GM21717 (cell line): Measurements from ENCODE around the gene KIFC1.
"Not testable (repeated sequence)": the region's sequence is repeated elsewhere in the genome, so short reads cannot be mapped to it uniquely, and the experiment has no call there.

Source experiments
- ATAC-seq: cut with Tn5 transposase; IDR thresholded peaks from one replicate; pipeline ENCODE4 v1.9.1; 2021; ENCODE audit warnings: mild to moderate bottlenecking, moderate library complexity; ENCODE audit not compliant: unreplicated experiment

KIFC1 gene

DNA sequence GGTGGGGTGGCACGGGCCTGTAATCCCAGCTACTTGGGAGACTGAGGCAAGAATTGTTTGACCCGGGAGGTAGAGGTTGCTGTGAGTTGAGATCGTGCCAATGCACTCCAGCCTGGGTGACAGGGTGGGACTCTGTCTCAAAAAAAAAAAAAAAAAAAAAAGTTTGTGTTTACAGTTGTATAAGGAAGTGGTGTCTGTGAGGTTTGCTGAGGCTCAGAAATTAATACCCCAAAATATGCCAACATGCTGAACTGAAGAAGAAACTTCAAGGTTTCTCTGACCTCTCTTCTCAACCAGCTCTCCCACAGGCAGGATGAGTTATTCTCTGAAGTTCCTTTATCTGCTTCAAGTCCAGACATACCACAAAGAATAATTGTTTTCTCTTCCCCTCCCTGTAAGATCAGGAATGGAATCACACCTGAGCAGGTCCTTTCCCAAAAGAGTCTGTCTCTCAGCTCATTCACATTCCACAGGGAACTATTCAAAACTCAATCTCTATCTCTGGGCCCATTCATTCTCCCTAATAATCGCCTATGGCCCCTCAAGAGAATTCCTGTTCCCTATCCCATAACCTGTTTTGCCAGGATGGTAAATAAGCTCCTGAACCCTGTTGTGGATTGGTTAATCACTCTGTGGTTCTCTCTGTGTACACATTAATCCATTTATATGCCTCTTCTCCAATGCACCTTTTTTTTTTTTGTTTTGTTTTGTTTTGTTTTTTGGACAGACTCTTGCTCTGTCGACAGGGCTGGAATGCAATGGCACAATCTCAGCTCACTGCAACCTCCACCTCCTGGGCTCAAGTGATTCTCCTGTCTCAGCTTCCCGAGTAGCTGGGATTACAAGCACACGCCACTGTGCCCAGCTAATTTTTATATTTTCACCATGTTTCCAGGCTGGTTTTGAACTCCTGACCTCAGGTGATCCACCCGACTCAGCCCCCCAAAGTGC is 17.4 kb upstream of the KIFC1 start:
- no peak for ATAC-seq

DNA sequence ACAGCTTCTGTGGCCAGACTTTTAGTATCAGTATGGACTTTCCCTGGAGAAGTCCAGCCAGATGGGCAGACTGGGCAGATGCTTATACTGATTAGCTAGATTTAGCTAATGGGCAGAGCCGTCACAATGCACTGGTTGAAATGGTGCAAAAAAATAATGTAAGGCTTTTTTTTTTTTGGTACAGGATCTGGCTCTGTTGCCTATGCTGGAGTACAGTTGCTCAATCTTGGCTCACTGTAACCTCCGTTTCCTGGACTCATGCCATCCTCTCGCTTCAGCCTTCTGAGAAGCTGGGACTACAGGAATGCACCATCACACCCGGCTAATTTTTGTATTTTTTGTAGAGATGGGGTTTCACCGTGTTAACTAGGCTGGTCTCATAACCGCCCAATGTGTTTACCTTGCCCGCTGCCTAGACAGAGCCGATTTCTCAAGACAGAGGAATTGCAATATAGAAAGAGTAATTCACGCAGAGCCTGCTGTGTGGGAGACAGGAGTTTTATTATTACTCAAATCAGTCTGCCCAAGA is 16.4 kb upstream of the KIFC1 start:
- no peak for ATAC-seq

DNA sequence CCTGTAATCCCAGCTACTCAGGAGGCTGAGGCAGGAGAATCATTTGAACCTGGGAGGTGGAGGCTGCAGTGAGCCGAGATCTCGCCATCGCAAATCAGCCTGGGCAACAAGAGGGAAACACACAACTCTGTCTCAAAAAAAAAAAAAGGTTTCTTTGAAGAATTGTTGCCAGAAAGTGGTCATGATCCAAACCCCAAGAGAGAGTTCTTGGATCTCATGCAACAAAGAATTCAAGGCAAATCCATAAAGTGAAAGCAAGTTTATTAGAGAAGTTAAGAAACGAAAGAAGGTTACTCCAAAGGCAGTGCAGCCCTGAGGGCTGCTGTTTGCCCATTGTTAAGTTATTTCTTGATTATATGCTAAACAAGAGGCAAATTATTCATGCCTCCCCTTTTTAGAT is 14.5 kb upstream of the KIFC1 start:
- ATAC-seq: no peak

DNA sequence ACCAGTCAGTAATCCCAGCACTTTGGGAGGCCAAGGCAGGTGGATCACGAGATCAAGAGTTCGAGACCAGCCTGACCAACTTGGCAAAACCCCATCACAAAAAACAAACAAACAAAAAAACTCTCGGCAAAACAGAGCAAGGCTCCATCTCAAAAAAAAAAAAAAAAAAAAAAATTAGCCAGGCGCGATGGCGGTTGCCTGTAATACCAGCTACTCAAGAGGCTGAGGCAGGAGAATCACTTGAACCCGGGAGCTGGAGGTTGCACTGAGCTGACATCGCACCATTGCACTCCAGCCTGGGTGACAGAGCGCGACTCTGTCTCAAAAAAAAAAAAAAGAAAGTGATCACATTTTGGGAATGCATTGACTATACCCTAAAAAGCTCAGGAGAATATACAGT is 12.4 kb upstream of the KIFC1 start:
- not testable (repeated sequence) for ATAC-seq

DNA sequence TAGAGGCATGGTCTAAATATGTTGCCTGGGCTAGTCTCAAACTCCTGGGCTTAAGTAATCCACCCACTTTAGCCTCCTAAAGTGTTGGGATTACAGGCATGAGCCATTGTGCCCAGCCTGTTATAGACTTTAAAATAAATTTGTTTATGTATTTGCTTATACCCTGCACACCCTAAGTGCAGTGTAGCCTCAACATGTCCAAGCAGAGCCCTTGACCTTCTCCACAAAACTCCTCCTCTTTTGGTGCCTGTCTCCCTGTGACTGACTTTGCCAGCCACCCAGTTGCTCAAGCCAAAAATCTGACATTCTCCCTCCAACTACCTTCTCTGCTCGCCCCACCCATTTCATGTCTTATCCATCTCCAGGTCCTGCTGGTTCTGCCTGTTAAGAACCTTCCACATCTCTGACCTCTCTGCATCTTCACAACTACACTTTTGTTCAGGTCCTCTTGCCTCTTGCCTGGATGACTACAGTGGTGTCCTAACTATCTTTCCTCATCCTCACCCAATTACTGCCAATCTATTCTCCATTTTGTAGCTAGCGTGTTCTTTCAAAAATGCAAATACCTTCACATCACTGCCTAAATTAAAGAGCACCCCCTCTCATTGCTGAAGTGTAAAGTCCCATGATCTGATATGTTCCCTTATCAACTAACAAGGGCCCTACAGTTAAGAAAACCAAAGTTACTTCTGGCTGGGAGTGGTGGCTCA is 11.2 kb upstream of the KIFC1 start:
- no peak for ATAC-seq

DNA sequence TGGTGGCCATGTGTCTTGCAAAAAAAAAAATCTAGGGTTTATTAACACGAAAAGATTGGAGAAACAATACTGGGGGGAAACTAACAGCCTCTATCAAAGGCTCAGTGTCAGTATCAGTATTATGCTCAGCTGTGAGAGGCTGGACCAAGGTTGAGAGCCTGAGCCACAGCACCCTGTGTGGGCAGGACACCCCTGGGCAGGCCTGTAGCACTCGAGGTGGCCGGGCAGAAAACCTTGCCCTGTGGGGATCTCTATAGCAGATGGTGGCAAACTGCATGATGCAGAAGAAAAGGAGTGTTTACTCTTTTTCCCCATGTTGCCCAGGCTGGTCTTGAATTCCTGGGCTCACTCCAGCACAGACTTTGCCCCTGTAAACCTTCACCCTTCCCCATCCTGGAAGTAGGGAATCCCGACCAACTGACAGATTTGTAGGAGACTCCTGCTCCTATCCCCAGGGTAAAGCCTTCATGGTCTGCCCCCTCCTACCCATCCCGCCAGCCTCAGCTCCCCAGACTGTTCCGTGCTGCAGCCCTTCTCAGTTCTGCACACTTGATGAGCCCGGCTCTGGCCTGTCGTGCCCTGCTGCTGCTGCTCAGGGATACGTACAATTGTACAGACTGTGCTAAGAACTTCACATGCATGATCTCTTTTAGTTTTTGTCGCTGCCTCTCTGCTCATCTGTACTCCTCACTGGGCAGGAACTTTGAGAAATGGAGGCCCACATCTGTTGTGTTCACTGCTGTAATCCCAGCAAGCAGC is 8.0 kb upstream of the KIFC1 start:
- ATAC-seq: no peak

DNA sequence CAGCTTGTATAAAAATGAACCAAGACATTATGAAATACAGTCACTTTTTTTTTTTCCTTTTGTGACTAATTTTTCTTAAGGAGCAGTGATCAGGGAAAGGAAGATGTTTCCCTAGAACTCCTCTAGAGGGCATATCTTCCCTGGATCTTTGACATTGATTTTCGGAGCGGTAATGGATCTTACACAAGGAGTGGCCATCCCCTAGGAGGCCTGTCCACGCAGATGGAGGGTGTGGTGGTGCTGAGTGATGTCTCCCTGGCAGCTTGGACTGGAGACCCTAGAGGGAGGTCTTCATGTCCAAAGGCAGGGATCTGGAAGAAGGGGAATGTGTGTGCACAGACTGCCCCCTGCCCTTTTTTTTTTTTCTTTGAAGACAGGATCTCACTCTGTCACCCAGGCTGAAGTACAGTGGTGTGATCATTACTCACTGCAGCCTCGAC is 7.0 kb upstream of the KIFC1 start:
- no peak for ATAC-seq

DNA sequence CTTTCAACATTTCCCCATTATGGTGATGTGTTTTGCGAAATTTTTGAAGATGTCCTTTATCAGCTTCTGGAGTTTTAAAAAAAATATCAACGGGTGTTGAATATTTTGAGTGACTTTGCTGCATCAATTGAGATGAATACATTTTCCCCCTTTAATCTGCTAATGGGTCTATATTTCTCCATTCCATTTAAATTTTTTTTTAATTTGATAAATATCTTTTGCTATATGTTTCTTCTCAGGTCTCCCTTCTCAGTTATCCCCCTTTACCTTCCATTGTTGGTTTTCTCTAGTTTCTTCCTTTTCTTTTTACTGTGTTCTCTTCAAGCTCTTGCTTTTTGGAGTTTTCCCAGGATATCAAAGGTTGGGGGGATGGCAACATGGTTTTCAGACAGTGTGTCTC is 1.4 kb upstream of the KIFC1 start:
- no peak for ATAC-seq

DNA sequence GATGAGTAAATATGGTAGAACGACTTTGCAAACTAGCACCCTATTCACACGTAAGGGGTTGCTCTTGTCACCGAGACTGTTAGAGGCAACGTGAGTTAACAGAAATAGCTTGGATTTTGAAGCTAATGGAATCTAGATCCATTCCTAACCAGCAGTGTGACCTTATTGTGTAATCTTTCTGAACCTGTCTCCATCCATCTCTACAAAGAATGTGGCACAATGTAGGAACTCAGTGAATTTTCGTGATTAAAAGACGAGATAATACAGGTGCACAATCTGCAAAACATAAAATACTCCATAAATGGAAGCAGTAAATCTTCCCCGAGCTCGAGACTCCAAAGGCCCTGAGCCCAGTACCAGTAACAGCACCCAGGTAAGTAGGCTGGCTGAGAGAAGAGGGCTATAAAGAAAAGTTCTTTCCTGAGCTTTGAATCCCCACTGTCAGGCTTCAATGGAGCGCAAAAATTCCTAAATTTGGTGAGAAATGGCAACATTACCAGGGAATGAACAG is 801 bp upstream of the KIFC1 start:
- no peak for ATAC-seq

DNA sequence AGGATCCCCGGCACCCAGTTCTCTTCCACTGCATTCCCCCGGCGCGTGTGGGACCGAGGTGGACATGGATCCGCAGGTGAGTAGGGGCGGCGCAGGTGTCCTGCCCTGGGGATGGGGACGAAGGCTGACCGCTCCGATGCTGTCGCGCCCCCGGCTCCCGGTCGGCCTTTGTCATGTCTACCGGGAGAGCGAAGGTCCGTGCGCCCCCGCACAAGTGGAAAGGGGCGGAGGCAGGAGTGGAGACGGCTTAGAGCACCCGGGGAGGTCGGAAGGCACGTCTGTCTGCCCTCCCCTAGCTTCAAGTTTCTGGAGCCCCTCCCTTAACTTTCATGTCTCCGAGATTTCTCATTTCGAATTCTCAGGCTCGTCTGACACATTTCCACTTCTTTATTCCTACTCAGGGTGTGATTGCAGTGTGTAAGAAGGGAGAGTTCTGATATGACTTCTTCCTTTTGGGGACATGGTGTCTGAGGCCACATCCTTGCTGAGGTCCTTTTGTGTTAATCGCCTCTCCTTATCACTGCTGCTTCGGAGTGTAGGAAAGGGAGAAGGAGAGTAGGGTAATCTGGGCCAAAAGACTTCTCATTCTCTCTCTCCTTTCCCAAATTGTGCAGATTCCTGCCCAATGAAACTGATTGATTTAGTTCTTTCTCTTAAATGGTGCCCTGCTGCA is 435 bp downstream of the KIFC1 start:
- peak; percentile 15 for ATAC-seq

DNA sequence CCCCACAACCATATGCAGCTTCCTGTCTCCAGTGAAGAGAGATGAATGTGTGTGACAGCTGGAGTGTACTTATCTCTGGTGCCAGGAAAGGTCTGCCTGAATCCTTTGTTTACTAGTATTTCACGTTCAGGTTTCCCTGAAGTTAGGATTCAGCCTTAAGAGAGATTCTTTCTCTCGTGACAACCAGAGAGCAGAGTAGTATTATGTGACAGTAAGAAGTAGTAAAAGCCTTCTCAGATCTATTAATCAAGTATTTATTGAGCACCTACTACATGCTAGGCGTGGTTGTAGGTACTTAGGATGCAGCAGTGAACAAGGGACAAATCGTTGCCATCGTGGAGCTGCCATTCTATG is 949 bp downstream of the KIFC1 start:
- ATAC-seq: no peak

DNA sequence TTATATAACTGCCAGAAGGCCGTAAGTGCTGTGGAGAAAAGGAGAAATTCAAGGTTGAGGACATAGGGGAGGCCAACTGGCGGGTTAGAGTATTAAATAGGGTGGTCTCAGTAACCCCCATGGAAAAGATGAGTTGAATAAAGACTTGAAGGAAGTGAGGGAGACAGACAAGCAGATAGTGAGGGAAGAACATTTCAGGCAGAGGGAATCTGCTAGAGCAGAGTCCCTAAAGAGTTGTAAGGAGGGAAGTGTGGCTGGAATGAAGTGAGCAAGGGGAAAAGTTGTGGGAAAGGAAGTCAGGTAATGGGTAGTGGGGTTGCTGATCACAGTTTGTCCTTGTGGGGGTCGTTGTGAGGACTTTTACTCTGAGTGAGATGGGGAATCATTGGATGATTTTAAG is 1.4 kb downstream of the KIFC1 start:
- ATAC-seq: no peak

DNA sequence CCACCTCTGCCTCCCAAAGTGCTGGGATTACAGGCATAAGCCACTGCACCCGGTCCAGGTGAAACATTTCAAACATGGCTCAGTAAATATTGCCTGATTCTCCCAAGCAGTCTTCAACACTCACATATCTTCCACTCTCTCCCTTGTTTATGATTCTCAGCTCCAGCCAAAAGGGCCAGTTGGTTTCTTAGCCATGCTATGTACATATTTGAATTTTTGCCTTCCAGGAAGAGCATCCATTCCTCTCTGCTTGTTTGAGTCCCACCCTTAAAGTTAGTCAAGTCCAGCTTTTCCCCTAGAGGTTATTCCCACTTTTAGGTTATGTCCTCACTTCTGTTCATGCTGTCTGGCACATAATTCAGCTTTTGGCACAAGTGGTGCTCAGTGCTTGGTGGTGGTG is 5.9 kb downstream of the KIFC1 start:
- ATAC-seq: no peak

DNA sequence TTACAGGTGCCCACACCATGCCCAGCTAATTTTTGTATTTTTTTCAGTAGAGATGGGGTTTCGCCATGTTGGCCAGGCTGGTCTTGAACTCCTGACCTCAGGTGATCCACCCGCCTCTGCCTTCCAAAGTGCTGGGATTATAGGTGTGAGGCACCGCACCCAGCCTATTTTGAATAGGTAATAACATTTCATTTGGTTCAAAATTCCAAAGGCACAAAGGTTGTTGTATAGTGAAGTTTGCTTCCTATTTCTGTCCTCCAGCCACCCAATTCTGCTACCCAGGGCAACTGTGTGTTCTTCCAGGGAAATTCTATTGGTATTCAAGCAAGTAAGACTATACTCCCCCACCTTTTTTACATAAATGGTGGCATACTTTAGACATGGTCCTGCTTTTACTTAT is 7.0 kb downstream of the KIFC1 start:
- ATAC-seq: not testable (repeated sequence)

DNA sequence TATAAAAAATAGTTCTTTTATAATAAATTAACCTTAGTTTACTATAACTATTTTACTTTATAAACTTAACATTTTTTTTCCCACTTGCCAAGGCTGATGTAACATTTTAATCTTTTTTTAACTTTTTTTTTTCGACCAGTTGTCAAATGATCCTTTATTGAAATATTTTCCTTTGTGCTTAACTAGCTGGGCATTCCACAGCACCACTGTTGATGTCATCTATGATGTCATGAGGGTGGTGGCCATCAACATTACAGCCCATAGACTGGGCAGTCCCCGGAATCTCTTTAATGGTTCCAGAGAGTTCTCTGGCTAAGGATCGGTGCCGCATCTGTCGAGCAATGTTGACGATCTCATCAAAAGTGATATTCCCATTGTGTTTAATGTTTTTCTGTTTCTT is 8.3 kb downstream of the KIFC1 start:
- not testable (repeated sequence) for ATAC-seq

DNA sequence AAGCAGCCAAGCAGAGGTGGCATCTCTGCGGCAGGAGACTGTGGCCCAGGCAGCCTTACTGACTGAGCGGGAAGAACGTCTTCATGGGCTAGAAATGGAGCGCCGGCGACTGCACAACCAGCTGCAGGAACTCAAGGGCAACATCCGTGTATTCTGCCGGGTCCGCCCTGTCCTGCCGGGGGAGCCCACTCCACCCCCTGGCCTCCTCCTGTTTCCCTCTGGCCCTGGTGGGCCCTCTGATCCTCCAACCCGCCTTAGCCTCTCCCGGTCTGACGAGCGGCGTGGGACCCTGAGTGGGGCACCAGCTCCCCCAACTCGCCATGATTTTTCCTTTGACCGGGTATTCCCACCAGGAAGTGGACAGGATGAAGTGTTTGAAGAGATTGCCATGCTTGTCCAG is 13.3 kb downstream of the KIFC1 start:
- no peak for ATAC-seq

DNA sequence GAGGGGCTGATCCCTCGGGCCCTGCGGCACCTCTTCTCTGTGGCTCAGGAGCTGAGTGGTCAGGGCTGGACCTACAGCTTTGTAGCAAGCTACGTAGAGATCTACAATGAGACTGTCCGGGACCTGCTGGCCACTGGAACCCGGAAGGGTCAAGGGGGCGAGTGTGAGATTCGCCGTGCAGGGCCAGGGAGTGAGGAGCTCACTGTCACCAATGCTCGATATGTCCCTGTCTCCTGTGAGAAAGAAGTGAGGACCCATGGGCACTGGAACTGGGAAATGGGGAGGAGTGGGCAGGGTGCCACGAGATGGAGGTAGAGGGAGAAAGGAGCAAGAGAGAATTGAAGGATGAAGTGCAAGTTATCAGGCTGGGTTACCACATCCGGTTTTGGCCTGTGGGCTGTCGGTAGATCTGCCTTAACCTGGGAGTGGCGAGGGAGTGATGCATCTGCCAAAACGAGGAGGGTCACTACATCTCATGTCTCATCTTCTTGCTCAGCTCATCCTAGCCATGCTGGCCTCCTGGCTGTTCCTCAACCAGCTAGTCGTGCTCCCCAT is 13.8 kb downstream of the KIFC1 start:
- ATAC-seq: no peak

DNA sequence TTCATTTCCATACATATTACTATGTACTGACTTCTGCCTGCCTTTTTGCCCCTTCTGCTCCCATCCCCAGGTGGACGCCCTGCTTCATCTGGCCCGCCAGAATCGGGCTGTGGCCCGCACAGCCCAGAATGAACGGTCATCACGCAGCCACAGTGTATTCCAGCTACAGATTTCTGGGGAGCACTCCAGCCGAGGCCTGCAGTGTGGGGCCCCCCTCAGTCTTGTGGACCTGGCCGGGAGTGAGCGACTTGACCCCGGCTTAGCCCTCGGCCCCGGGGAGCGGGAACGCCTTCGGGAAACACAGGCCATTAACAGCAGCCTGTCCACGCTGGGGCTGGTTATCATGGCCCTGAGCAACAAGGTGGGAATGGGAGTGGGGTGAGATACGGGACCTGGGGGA is 14.5 kb downstream of the KIFC1 start:
- no peak for ATAC-seq

DNA sequence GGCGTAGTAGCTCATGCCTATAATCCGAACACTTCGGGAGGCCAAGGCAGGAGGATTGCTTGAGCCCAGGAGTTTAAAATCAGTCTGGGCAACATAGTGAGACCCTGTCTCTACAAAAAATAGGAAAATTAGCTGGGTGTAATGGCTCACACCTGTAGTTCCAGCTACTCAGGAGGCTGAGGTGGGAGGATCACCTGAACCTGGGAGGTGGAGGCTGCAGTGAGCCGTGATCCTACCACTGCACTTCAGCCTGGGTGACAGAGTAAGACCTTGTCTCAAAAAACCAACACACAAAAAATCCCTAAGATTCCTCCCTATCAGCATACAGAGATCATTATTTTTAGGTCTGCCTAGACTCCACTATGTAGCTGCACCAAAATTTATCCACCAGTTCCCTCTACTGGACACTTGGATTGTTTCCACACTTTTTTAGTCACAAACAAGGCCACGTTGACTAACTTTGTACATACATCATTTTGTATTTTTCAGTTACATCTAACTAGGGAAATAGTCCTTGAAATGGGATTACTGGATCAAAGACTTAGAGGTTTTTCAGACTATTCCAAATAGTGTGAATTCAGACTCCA is 15.6 kb downstream of the KIFC1 start:
- no peak for ATAC-seq
